ENCODE measurements around the gene GALNS.
A peak's percentile ranks its signal among the peaks of the same experiment; 100 is the strongest.

GALNS gene

DNA sequence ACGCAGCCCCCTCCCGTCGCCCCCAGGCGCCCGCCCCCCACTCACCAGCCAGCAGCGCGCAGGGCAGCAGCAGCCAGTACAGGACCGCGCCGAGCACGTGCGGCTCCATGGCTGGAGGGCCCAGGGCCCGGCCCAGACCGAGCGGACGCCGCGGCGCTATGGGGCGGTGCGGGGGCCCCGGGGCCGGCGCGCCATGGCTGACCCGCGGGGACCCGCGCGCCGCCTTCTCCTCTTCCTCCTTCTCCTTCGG is 72.0 kb downstream of the GALNS start:
- peak overlapping the region; percentile 81 for H3K4me3 ChIP-seq (ENCODE audit: low read depth, low read length)

GRCh38 chr16:88784074-88784855 is 72.5 kb downstream of the GALNS start:
- peak overlapping the region; percentile 81 for H3K4me3 ChIP-seq (ENCODE audit: low read depth, low read length)
- TF ChIP-seq CTCF (IDR thresholded peaks at IDR 0.05; ENCODE audit: borderline replicate concordance, insufficient read depth, low read depth, low read length), result peak; percentile 59

More for the DNA sequence above, 72.0 kb downstream of the GALNS start:
- no peak for TF ChIP-seq CTCF (IDR thresholded peaks at IDR 0.05; ENCODE audit: borderline replicate concordance, insufficient read depth, low read depth, low read length)

DNA sequence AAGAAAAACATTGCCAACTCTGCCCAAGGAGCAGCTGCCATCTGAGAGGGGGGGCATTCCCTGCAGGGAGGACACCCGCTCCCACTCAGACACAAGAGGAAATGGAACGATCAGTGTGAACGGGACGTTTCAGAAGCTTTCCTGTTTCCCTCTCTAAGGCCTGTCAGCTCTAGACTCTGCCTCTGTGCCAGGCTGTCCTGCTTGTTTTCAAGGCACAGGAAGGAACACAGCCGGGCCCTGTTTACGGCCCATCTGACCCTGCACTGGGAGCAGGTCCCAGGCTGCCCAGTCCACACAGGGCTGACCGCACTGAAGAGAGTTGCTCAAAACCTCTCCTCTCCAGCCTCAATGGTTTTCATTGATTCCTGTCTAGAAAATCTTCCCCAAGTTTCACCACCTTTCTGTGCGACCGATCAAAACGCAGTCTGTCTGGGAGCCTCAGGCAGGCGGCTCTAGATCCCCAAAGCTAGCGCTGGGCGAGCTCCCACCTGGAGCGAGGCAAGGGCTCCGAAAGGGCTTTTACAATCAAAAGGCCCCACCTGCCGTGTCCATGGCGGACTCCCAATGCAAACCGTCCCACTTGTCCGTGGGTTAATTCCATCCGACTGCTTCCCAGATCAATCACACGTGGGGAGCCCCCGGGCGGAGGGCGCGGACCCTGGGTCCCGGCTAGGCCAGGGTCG is 73.2 kb downstream of the GALNS start:
- peak overlapping the region; percentile 81 for H3K4me3 ChIP-seq (ENCODE audit: low read depth, low read length)
- no peak for TF ChIP-seq CTCF (IDR thresholded peaks at IDR 0.05; ENCODE audit: borderline replicate concordance, insufficient read depth, low read depth, low read length)

GRCh38 chr16:88782454-88783390 is 74.0 kb downstream of the GALNS start:
- TF ChIP-seq CTCF (IDR thresholded peaks at IDR 0.05; ENCODE audit: borderline replicate concordance, insufficient read depth, low read depth, low read length), result no peak
- H3K4me3 ChIP-seq (ENCODE audit: low read depth, low read length), result peak overlapping the region; percentile 81

DNA sequence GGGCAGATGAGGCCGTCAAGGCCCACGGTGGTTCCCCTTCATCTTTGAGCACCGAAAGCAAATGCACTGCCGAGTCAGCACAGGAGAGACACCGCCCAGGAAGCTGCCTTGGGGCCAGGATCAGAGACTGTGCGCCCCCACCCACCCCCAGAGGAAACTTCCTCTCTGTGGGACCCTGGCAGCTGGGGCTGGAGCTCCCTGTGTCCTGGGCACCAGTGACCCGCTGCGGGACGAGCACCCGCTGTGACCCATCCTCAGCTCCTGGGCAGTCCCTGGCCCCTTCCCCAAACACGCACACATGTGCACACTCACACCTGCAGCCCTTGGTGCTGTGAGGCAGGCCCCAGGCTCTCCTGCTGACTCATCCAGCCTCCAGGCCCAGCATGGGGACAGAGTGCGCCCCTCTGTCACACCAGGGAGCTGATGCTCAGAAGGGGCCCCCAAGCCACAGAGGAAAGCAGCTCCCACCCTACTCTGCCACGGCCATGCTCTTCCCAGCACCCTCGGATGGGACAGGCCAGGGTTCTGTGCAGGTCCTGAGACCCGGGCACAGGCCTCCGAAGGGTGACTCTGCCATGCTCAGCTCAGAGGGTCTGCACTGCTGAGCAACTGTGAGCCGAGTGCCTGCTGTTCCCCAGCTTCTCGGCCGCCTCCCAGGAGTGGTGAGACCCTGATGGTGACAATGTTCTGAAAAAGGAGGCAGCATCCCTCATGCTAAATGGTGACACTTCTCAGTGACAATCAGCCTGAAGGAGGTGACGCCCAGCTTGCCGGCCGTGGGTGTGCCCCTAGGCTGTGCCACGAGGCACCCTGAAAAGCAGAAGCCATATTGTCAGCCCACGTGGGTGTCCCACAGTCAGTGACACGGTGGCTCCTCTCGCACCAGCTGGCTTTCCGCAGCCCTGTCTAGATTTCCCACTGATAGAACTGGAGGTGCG is 75.3 kb downstream of the GALNS start:
- H3K4me3 ChIP-seq (ENCODE audit: low read depth, low read length), result peak overlapping the region; percentile 28
- TF ChIP-seq CTCF (IDR thresholded peaks at IDR 0.05; ENCODE audit: borderline replicate concordance, insufficient read depth, low read depth, low read length), result no peak
